Globus pallidus (tissue), 1 donor: ENCODE measurements around the gene MISP.
A peak's percentile ranks its signal among the peaks of the same experiment; 100 is the strongest.
"Not testable (repeated sequence)": the region's sequence is repeated elsewhere in the genome, so short reads cannot be mapped to it uniquely, and the experiment has no call there.

Experiments used
- DNase-seq: peaks from one replicate; pipeline ENCODE4 v3.0.0-alpha.2; 2015; ENCODE audit warnings: low spot score

Gene MISP

GRCh38 chr19:750640-751423, at the start of gene MISP:
Gene MISP (plus strand): TSS chr19:751112. CDS start chr19:756947, 5,835 bp downstream.
- no peak for DNase-seq

GRCh38 chr19:702847-703246, 48.1 kb upstream of the MISP start:
- not testable (repeated sequence) for DNase-seq

- no peak for DNase-seq
These were observed 47.6 kb upstream of the MISP start for GRCh38 chr19:703329-703650.

- no peak for DNase-seq
These were observed 47.1 kb upstream of the MISP start for GRCh38 chr19:703651-704446.

GRCh38 chr19:704447-704741, 46.5 kb upstream of the MISP start:
- no peak for DNase-seq

GRCh38 chr19:708154-709143, 42.5 kb upstream of the MISP start, which contains the start of gene PALM:
Gene PALM (plus strand): TSS chr19:708935. CDS start chr19:709147, 212 bp downstream.
- DNase-seq = no peak

- DNase-seq = no peak
These were observed 41.5 kb upstream of the MISP start for GRCh38 chr19:709196-709964.

GRCh38 chr19:709965-710571, 40.8 kb upstream of the MISP start:
- DNase-seq = peak; percentile 51

- no peak for DNase-seq
These were observed 40.1 kb upstream of the MISP start for GRCh38 chr19:710767-711166.

GRCh38 chr19:711254-711653, 39.7 kb upstream of the MISP start:
- no peak for DNase-seq

GRCh38 chr19:715347-715746, 35.6 kb upstream of the MISP start:
- no peak for DNase-seq

GRCh38 chr19:718251-718951, 32.5 kb upstream of the MISP start:
- peak; percentile 38 for DNase-seq

GRCh38 chr19:718991-719512, 31.9 kb upstream of the MISP start:
- DNase-seq = peak; percentile 66

GRCh38 chr19:719636-720344, 31.1 kb upstream of the MISP start:
- DNase-seq = peak; percentile 56

- DNase-seq = peak; percentile 77
These were observed 30.4 kb upstream of the MISP start for GRCh38 chr19:720345-721160.

GRCh38 chr19:722553-723101, 28.3 kb upstream of the MISP start:
- no peak for DNase-seq

GRCh38 chr19:723247-723646, 27.7 kb upstream of the MISP start:
- DNase-seq = no peak

- no peak for DNase-seq
These were observed 27.2 kb upstream of the MISP start for GRCh38 chr19:723714-724113.
